IMR-90 (cell line): ENCODE results near the gene TENM3. TPM values are rescaled to one million over a fixed set of nuclear protein-coding genes. Genes with fewer than 3 reads are reported as not detected.

ENCODE experiments used
- ATAC-seq: fragments of 200-7000 bp; cut with Tn5 transposase; 2 replicates; pipeline ENCODE4 v1.9.1; 2020; ENCODE audit warnings: low read depth, mild to moderate bottlenecking, moderate library complexity
- BruUV-seq: library from RNA; stranded (reverse); fragments of 400-500 nt; replicated peaks from 2 replicates; lab custom pipeline; 2021; lab: Mats Ljungman, UMichigan
- CTCF ChIA-PET: fragments of 300-600 bp; formaldehyde crosslinking; extraction: SDS; loops from one replicate; lab custom pipeline; 2021; ENCODE audit warnings: antibody characterized with exemption; lab: Yijun Ruan, JAX
- POLR2A ChIA-PET: fragments of 300-600 bp; sonication (Branson Sonifier 250); formaldehyde crosslinking; loops from one replicate; lab custom pipeline; 2022; ENCODE audit warnings: antibody characterized with exemption; ENCODE audit not compliant: unreplicated experiment; lab: Charles Lee
- DNase-seq: peaks from one replicate; pipeline ENCODE4 v3.0.0; 2013
- H2AFZ ChIP-seq: replicated peaks from 2 replicates; pipeline ENCODE3; 2013; ENCODE audit warnings: low read length, mild to moderate bottlenecking; ENCODE audit not compliant: poor library complexity
- H2AK5ac ChIP-seq: 2 replicates; pipeline ENCODE4 v1.6.1; 2013; ENCODE audit warnings: low read depth, low read length, inconsistent platforms
- H2AK9ac ChIP-seq: replicated peaks from 2 replicates; pipeline ENCODE3; 2013; ENCODE audit warnings: mild to moderate bottlenecking, low read depth, low read length, moderate library complexity; ENCODE audit not compliant: poor library complexity
- H2BK120ac ChIP-seq: 2 replicates; pipeline ENCODE4 v1.6.1; 2013; ENCODE audit warnings: low read depth, low read length, inconsistent platforms
- H2BK15ac ChIP-seq: 3 replicates; pipeline ENCODE4 v1.6.1; 2013; ENCODE audit warnings: low read depth, low read length, inconsistent platforms
- H2BK20ac ChIP-seq: 2 replicates; pipeline ENCODE4 v1.6.1; 2013; ENCODE audit warnings: low read depth, mild to moderate bottlenecking, inconsistent platforms, low read length, moderate library complexity
- H2BK5ac ChIP-seq: 2 replicates; pipeline ENCODE4 v1.6.1; 2013; ENCODE audit warnings: mild to moderate bottlenecking, low read depth, low read length, inconsistent platforms; ENCODE audit not compliant: poor library complexity, severe bottlenecking
- H3K14ac ChIP-seq: replicated peaks from 2 replicates; pipeline ENCODE4 v1.6.1; 2013; ENCODE audit warnings: low read depth, low read length, inconsistent platforms
- H3K18ac ChIP-seq: 2 replicates; pipeline ENCODE4 v1.6.1; 2013; ENCODE audit warnings: low read depth, low read length, control low read depth
- H3K23ac ChIP-seq: 2 replicates; pipeline ENCODE4 v1.6.1; 2013; ENCODE audit warnings: low read depth, low read length, inconsistent platforms
- H3K27ac ChIP-seq: 2 replicates; pipeline ENCODE4 v1.5.1; 2013; ENCODE audit warnings: mild to moderate bottlenecking, control low read depth, low read length; ENCODE audit not compliant: insufficient read depth
- H3K27me3 ChIP-seq: 2 replicates; pipeline ENCODE4 v1.6.1; 2013; ENCODE audit warnings: low read length; ENCODE audit not compliant: control insufficient read depth, insufficient read depth
- H3K36me3 ChIP-seq: 2 replicates; pipeline ENCODE4 v1.6.1; 2013; ENCODE audit warnings: low read length, mixed read lengths; ENCODE audit not compliant: control insufficient read depth, insufficient read depth
- H3K4ac ChIP-seq: 2 replicates; pipeline ENCODE4 v1.6.1; 2013; ENCODE audit warnings: low read depth, low read length, inconsistent platforms
- H3K4me1 ChIP-seq: 2 replicates; pipeline ENCODE4 v1.6.1; 2013; ENCODE audit warnings: low read length, mixed read lengths; ENCODE audit not compliant: control insufficient read depth, insufficient read depth
- H3K4me2 ChIP-seq: 2 replicates; pipeline ENCODE4 v1.6.1; 2013; ENCODE audit warnings: low read depth, mild to moderate bottlenecking, control low read depth, low read length, moderate library complexity
- H3K4me3 ChIP-seq: 2 replicates; pipeline ENCODE4 v1.5.1; 2013; ENCODE audit warnings: low read depth, mild to moderate bottlenecking, control low read depth, low read length, moderate library complexity; ENCODE audit not compliant: insufficient read depth
- H3K56ac ChIP-seq: 2 replicates; pipeline ENCODE4 v1.6.1; 2013; ENCODE audit warnings: low read length, inconsistent platforms; ENCODE audit not compliant: insufficient read depth; ENCODE audit errors: extremely low read depth
- H3K79me1 ChIP-seq, 2 experiments: 2 replicates each; pipeline ENCODE4 v1.6.1; 2013; ENCODE audit warnings: low read length in 2 of 2, inconsistent platforms in 1 of 2, low read depth in 1 of 2
- H3K9ac ChIP-seq: 2 replicates; pipeline ENCODE4 v1.6.1; 2013; ENCODE audit warnings: low read depth, low read length, control low read depth
- H3K9me1 ChIP-seq: 2 replicates; pipeline ENCODE4 v1.6.1; 2013; ENCODE audit warnings: low read length, inconsistent platforms; ENCODE audit not compliant: insufficient read depth
- H3K9me3 ChIP-seq: 2 replicates; pipeline ENCODE4 v1.6.1; 2013; ENCODE audit warnings: low read length; ENCODE audit not compliant: control insufficient read depth, insufficient read depth
- H4K20me1 ChIP-seq: 2 replicates; pipeline ENCODE4 v1.6.1; 2013; ENCODE audit warnings: low read length, inconsistent platforms; ENCODE audit not compliant: insufficient read depth
- H4K5ac ChIP-seq: 2 replicates; pipeline ENCODE4 v1.6.1; 2013; ENCODE audit warnings: mild to moderate bottlenecking, low read depth, low read length, control low read depth
- H4K8ac ChIP-seq, 2 experiments: 2 replicates each; pipeline ENCODE4 v1.6.1; 2013; ENCODE audit warnings: low read depth in 2 of 2, low read length in 2 of 2, control low read depth in 1 of 2, inconsistent platforms in 1 of 2
- H4K91ac ChIP-seq: 2 replicates; pipeline ENCODE4 v1.6.1; 2013; ENCODE audit warnings: low read depth, low read length, inconsistent platforms; ENCODE audit not compliant: insufficient read depth
- BHLHE40 ChIP-seq: fragments of 150-350 bp; IDR thresholded peaks from 2 replicates; pipeline ENCODE4 v1.6.1; 2016; ENCODE audit warnings: mild to moderate bottlenecking, low read depth, low read length
- CEBPB ChIP-seq: IDR thresholded peaks from 2 replicates; pipeline ENCODE4 v1.6.1; 2012; ENCODE audit warnings: low read depth, low read length, improper control_type of control experiment
- CHD1 ChIP-seq: IDR thresholded peaks from 2 replicates; pipeline ENCODE4 v1.6.1; 2012; ENCODE audit warnings: low read depth, low read length, improper control_type of control experiment
- FOS ChIP-seq: fragments of 150-350 bp; IDR thresholded peaks from 2 replicates; pipeline ENCODE4 v1.6.1; 2016; ENCODE audit warnings: low read depth, low read length
- MAFK ChIP-seq: IDR thresholded peaks from 2 replicates; pipeline ENCODE4 v1.6.1; 2012; ENCODE audit warnings: low read depth, low read length, improper control_type of control experiment
- MAZ ChIP-seq: IDR thresholded peaks from 2 replicates; pipeline ENCODE4 v1.6.1; 2012; ENCODE audit warnings: low read depth, mild to moderate bottlenecking, low read length, improper control_type of control experiment, moderate library complexity, borderline replicate concordance
- MXI1 ChIP-seq: IDR thresholded peaks from 2 replicates; pipeline ENCODE4 v1.6.1; 2012; ENCODE audit warnings: low read depth, mild to moderate bottlenecking, low read length, moderate library complexity, borderline replicate concordance
- NFE2L2 ChIP-seq: fragments of 150-350 bp; IDR thresholded peaks from 2 replicates; pipeline ENCODE4 v1.6.1; 2016; ENCODE audit warnings: low read depth, mild to moderate bottlenecking, low read length
- POLR2A ChIP-seq: IDR thresholded peaks from 2 replicates; pipeline ENCODE4 v1.6.1; 2012; ENCODE audit warnings: mild to moderate bottlenecking, low read depth, low read length
- RAD21 ChIP-seq: IDR thresholded peaks from 2 replicates; pipeline ENCODE4 v1.6.1; 2012; ENCODE audit warnings: low read length, improper control_type of control experiment
- RCOR1 ChIP-seq: IDR thresholded peaks from 2 replicates; pipeline ENCODE4 v1.6.1; 2012; ENCODE audit warnings: mild to moderate bottlenecking, low read length, improper control_type of control experiment; ENCODE audit not compliant: insufficient replicate concordance
- RFX5 ChIP-seq: IDR thresholded peaks from 2 replicates; pipeline ENCODE4 v1.8.0; 2012; ENCODE audit warnings: low read depth, mild to moderate bottlenecking, low read length, moderate library complexity
- SMC3 ChIP-seq: fragments of 150-350 bp; IDR thresholded peaks from 2 replicates; pipeline ENCODE4 v1.6.1; 2016; ENCODE audit warnings: low read depth, mild to moderate bottlenecking, antibody characterized with exemption, low read length, moderate library complexity
- USF2 ChIP-seq: fragments of 150-350 bp; IDR thresholded peaks from 2 replicates; pipeline ENCODE4 v1.6.1; 2017; ENCODE audit warnings: mild to moderate bottlenecking, antibody characterized with exemption, low read length, low read depth
- WGBS, 2 experiments: methylation state at CpG; one replicate each; pipeline versions ENCODE4 v1.1.5 to v1.1.7; 2013; ENCODE audit warnings: missing lambda C conversion rate in 2 of 2; ENCODE audit not compliant: insufficient read length in 1 of 2; ENCODE audit errors: extremely low coverage in 2 of 2; 5-methylcytosine and 5-hydroxymethylcytosine counted together
- dilution Hi-C: fragments of 300-500 bp; cut with HindIII; formaldehyde crosslinking; loops from one replicate; pipeline ENCODE4 v1.14.3; 2018; ENCODE audit warnings: low sequenced_read_pairs; ENCODE audit not compliant: unreplicated experiment
- in situ Hi-C: fragments of 300-500 bp; cut with MboI; formaldehyde crosslinking; loops from 3 replicates; pipeline ENCODE4 v1.14.3; 2019; ENCODE audit warnings: low sequenced_read_pairs, inconsistent platforms, mixed read lengths
- intact Hi-C: fragments of 100-400 bp; cut with micrococcal nuclease; formaldehyde crosslinking; loops from 2 replicates; pipeline ENCODE4 v1.10.0; 2022
- polyA plus RNA-seq, 3 experiments: library from polyadenylated mRNA; depleted of rRNA; stranded (reverse); fragments of >200 nt; gene quantifications; 2 replicates each; pipeline ENCODE4 v1.2.3, GENCODE V29; 2012; ENCODE audit warnings: low replicate concordance in 1 of 3
- total RNA-seq: library from RNA; depleted of rRNA; stranded (reverse); fragments of >200 nt; gene quantifications from 2 replicates; pipeline ENCODE4 v1.2.3, GENCODE V29; 2012
- TF ChIP-seq, protein P1 (sequence below): fragments of 150-350 bp; IDR thresholded peaks from 2 replicates; pipeline ENCODE4 v1.6.1; 2016; ENCODE audit warnings: low read depth, mild to moderate bottlenecking, low read length, moderate library complexity, borderline replicate concordance
- TF ChIP-seq, protein P2 (sequence below): conservative IDR thresholded peaks from 2 replicates; pipeline ENCODE4 v1.5.1; 2012; ENCODE audit warnings: mild to moderate bottlenecking, low read depth, low read length, improper control_type of control experiment

Gene TENM3
- total and polyA plus RNA-seq, 2 of the 4 experiments (the other 2 are of a cell fraction) = 29.9 to 173 TPM

DNA sequence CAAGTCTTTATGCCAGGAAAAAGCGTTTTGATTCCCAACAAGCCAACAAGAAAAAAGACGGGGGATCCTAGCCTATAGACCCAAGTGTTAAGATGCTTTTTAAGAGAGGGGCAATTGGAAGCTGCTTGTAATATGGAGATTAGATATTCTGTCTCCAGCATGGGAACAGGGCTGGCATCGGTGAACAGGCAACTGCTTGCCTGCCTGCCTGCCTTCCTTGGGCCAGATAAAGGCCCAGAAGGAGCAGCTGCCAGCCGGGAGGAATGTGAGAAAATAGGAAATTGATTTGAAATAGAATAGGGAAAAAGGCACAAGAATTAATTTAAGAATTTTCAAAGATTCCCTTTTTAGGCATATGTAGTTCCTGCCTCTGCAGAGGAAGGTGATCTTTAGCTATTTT lies 192.2 kb downstream of the TENM3 start:
- dilution Hi-C loops (no loop called here), intact Hi-C loops (no loop called here), in situ Hi-C loops (loop anchor here (10.0 kb wide), 1 partner anchor 291 kb away; no protein-coding TSS in a partner anchor)
- Histone ChIP-seq H3K23ac (no peak overlapping the region), H2BK20ac (no peak overlapping the region), H3K9ac (no peak overlapping the region), H2AFZ (no peak overlapping the region), H3K4me1 (no peaks in the 10 kb centered on the region), H3K27me3 (no peaks in the 10 kb centered on the region), H3K14ac (no peak overlapping the region), H3K4me3 (no peak overlapping the region), H3K79me1 (no peaks in the 10 kb centered on the region), H4K8ac (no peak overlapping the region), H4K5ac (no peak overlapping the region), H3K18ac (no peak overlapping the region), H2BK15ac (no peak overlapping the region), H3K4me2 (no peak overlapping the region), H2AK9ac (no peak overlapping the region), H2AK5ac (no peak overlapping the region), H4K20me1 (no peaks in the 10 kb centered on the region), H3K36me3 (no peaks in the 10 kb centered on the region), H4K91ac (no peak overlapping the region), H3K9me3 (no peaks in the 10 kb centered on the region), H3K4ac (no peak overlapping the region), H2BK120ac (no peak overlapping the region), H3K27ac (no peak overlapping the region), H2BK5ac (no peak overlapping the region), H3K9me1 (0 out of 2 replicates have a peak, but pooled peaks cover 5% of the 10 kb centered on the region), H3K56ac (no peak overlapping the region)
- DNase-seq = no peak
- ChIA-PET CTCF (interaction anchor here (0.6 kb wide), 1 partner anchor 259 kb away, joined by 7 read pairs; no protein-coding TSS in a partner anchor), POLR2A (no interaction called here)
- no TSS peak for BruUV-seq
- ATAC-seq = no peak
- no peak for TF ChIP-seq RCOR1
- no peak for TF ChIP-seq BHLHE40
- TF ChIP-seq CHD1 = no peak
- TF ChIP-seq RFX5 = no peak
- TF ChIP-seq, protein P1, sequence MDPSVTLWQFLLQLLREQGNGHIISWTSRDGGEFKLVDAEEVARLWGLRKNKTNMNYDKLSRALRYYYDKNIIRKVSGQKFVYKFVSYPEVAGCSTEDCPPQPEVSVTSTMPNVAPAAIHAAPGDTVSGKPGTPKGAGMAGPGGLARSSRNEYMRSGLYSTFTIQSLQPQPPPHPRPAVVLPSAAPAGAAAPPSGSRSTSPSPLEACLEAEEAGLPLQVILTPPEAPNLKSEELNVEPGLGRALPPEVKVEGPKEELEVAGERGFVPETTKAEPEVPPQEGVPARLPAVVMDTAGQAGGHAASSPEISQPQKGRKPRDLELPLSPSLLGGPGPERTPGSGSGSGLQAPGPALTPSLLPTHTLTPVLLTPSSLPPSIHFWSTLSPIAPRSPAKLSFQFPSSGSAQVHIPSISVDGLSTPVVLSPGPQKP = no peak
- TF ChIP-seq MAZ = no peak
- TF ChIP-seq POLR2A = no peak
- TF ChIP-seq RAD21 = no peak
- no peak for TF ChIP-seq FOS
- no peak for TF ChIP-seq SMC3
- no peak for TF ChIP-seq MXI1
- TF ChIP-seq NFE2L2 = no peak
- TF ChIP-seq MAFK = no peak
- no peak for TF ChIP-seq USF2
- TF ChIP-seq, protein P2, sequence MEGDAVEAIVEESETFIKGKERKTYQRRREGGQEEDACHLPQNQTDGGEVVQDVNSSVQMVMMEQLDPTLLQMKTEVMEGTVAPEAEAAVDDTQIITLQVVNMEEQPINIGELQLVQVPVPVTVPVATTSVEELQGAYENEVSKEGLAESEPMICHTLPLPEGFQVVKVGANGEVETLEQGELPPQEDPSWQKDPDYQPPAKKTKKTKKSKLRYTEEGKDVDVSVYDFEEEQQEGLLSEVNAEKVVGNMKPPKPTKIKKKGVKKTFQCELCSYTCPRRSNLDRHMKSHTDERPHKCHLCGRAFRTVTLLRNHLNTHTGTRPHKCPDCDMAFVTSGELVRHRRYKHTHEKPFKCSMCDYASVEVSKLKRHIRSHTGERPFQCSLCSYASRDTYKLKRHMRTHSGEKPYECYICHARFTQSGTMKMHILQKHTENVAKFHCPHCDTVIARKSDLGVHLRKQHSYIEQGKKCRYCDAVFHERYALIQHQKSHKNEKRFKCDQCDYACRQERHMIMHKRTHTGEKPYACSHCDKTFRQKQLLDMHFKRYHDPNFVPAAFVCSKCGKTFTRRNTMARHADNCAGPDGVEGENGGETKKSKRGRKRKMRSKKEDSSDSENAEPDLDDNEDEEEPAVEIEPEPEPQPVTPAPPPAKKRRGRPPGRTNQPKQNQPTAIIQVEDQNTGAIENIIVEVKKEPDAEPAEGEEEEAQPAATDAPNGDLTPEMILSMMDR = no peak
- no peak for TF ChIP-seq CEBPB
- WGBS, 2 experiments = no CpG with 5 or more reads among the region's 4 CpGs
